Measurements from ENCODE around the gene SMARCAL1.

GRCh38 chr2:216436383-216436782, 24.1 kb downstream of the SMARCAL1 start:
- TF ChIP-seq CTCF (IDR thresholded peaks at IDR 0.05): no peak
- TF ChIP-seq POLR2A (IDR thresholded peaks at IDR 0.05): no peak
